ENCODE results near the gene NT5DC3.

NT5DC3 gene

DNA sequence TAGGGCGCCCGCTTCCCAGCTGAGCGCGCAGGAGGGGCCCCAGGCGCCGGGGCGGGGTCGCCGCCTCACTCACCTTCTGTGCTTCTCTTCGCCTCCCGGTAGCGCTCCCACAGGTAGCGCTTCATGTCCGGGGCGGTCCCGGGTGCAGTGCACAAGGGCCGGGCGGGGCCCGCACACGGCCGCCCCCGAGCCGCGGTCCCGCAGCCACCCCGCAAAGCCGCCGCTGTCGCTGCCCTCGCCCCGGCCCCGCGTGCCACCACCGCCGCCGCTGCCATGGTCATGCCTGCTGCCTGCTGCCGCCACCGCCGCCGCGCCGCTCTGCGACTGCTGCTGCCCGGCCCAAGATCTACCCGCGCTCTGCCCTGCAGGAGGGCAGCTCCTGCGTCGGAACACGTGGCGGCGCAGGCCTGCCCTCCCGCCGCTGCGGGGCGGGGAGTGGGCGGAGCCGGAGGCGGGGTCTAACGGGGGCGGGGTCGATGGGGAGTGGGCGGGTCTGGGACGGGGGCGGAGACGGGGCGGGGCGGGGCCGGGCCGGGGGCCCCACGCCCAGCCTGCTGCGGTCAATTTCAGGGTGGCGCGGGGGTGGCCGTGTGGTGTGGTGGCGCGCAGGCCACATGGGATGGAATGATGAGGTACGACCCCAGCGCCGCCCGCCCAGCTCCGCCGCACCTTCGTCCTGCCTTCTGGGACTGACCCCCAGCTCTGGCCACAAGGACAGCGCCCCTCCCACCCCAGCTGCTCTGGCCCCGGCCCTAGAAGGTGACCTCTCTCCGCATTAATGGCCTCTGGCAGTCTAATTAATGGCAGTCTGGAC lies at the start of gene NT5DC3:
TSS of gene NT5DC3 (minus strand) at position 359 of the 814 bp plus-strand sequence. CDS start at position 281, 78 bp downstream.
- DNase-seq, result peak; percentile 84

DNA sequence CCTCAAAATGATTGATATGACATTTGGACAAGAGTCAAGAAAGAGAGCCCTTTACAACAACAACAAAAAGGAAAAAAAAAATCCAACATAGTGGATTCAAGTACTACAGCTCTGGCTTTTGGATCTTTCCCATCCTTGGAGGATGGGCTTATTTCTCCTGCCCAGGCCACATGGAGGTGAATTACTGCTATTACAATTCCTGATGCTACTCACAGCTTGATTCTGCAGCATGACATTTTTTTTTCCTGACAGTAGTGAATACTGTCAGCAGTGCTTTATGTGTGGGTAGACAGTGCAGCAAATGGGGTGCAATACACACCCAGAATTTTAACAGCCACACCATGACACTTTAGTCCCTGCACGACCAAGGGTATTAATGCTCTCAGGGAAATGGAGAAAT lies 46.7 kb upstream of the NT5DC3 start:
- DNase-seq, result no peak

DNA sequence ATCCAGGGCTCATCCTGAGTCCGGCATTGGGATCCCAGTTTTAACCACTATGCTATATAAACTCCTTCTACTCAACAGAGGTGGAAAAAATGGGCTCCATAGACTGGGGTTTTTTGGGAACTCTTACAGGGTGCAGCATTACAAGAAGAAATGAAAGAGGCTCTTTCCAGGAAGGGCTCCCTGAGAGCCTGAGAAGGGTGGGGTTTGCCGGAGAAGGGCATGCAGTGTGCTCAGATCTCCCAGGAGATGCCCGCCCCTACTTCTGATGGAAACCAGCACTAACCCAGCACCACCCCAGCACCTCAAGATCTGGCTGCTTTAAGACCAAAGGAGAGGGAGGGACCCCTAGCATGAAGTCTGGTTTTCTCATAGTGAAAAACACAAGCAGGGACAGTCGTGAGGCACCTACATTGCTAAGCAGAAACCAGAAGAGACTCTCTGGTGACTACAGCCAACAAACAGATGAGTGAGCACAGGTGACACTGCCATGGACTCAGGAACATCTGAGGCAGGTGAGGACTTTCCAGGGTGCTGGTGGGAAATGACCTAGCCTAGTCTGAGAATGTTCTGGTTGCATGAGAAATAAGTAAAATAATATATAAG lies 45.3 kb upstream of the NT5DC3 start:
- DNase-seq, result no peak

DNA sequence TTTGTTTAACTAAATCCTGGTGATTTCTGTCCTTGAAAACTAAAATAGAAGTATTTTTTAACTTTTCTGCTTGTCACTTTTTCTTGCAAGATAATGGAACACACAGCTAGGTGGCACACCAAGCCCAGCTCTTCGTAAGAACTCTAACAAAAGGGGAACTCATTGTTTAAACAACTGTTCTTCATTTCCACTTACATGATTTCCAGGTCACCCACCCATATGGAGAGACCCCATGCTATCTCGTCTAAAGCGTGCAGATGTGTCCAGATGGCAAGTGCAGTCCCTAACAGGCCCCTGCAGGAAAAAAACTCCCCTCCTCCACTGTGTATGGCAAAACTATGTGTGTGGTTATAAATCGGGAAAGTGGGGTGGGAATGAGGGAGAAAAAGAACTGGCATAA lies 43.3 kb upstream of the NT5DC3 start:
- no peak for DNase-seq

DNA sequence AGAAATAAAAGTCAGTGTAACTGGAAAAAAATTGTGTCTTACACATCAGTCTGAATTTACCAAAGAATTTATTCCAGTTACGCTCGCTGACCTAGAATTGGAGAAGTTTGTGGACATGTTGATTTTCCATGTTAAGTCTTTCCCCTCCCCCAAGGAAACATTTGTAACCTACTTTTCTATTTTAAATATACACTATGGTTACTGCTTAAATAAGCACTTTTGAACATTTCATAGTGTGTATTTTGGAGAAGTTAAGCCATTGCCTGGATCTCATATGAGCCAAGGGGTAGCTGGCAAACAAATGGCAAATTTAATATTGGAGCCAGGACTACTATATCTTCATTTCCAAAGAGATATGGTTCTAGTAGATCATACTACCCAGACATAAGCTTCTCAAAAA lies 42.9 kb upstream of the NT5DC3 start:
- DNase-seq, result no peak

DNA sequence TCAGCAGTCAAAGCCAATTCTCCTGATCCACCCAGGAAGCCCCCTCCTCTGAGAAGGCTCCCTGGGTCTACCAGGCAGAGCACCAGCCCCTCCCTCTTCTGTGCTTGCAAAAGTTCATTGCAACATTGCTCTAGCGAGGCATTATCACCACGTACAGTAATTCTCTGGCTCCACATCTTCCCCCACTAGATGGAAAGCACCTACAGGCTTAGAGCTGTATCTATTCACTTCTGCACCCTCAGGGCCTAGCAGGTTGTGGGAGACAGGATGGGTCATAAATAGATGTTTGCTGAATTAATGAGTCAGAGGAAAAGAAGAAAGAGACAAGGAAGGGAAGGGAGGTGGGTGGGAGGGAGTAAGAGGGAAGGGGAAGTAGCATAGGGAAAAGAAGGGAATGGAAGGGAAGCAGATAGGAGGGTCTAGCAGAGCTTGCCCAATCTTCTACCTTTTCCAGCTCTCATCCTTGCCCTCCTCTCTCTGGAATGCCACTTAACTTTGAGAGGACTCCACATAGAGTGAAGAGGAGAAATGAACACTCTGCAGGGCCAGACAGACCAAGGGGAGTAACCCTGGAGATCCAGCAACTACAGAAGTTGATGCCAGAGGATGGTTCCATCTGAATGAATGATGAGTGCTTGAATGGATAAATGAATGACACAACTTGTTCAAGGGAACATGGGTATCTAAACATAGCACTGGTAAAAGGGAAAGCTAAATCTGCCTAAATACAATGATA lies 42.0 kb upstream of the NT5DC3 start:
- no peak for DNase-seq

DNA sequence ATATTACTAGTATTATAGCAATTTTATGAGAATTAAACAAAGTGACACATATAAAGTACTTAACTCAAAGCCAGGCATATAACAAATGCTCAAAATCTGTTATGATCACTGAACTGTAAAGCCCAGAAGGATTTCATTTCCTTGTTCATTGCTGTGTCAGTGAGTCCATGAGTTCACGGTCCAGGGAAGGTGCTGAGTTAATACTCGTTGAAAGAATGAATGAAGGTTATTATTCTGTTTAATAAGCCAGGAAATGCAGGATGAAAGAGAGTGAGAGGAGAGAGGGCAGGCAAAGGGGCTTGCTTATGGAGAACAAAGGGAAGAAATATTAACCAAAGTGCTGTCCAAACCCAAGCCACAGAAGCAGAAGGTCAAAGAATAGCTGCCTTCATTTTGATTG lies 40.2 kb upstream of the NT5DC3 start:
- no peak for DNase-seq

DNA sequence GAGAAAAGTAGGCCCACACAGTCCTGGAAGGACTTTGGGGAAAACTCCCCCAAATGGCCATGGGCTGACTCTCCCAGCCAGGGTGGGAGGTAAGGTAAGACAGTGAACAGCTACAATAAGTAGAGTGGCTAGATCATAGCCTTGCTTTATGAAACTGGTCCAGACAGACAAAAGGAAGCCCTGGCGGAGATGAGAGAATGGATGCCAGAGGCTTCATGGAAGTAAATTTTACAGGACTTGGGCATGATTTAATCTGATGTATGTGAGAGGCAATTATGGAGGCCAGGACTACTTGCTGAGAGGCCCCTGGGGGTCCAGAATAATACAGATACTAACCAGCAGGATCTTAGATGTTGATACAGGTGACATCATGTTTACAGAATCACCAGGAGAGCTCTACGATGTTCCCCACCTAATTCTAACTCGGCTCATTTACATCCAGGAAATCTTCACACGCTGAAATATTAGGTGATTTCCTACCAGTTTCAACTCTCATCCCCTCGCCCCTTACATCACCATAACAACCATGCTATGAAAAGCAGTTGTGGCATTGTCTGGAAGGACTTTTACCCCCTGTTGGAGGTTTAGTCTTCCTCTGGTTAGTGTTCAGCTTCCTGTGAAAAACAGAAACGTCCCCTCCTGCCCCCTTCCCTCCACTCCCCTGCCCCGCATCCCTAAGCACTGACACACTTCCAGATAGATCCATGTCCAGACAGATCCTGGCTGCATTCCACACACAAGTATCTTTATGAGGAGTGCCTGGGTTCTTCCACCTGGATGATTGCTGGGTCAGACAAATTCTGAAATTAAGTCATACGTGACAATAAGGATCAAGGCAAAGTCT lies 39.5 kb upstream of the NT5DC3 start:
- DNase-seq, result no peak

DNA sequence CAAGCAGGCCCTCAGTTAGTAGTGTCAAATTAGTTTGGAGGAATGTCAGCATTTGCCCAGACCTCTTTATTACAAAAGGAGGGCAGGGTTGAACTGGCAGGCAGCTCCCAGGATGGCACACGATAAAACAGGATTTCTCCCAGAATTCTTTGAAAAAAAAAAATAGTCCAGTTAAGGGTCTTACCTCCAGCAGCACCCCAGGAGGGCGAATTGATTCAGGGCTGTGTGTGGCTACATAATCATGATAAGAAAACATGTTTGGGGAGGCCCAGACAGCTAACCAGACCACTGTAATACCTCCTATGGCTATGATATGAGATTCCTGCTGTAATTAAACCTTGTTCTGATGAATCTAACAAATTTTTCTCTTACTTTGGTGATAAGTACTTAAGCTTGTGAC lies 38.8 kb upstream of the NT5DC3 start:
- no peak for DNase-seq

DNA sequence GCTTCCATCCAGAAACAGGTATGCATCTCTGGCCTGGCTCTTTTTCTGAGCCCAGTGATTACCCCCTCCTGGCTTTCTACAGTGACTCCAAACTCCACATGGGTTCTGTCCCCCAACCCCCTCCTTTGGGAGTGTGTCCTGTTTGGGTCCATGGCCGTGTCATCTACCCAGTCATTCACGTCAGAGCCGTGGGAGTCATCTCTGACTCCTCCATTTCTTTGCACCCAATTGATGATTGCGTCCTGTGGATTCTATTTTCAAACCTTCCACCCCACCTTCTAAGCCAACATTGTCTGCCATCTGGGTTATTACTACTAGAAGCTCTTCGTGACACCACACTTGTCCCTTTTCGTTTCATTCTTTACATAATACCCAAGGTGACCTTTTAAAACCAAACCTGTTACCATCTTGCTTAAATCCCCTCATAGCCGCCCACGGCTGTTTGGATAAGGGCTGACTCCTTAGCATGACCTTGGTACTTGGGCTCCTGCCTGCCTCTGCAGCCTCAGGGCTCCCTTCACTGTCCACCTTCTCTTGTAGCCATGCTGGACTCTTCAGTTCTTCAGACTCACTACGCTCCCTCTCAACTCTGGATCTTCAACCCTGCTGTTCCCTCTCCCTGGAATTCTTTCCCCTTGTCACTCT lies 38.1 kb upstream of the NT5DC3 start:
- DNase-seq, result no peak

DNA sequence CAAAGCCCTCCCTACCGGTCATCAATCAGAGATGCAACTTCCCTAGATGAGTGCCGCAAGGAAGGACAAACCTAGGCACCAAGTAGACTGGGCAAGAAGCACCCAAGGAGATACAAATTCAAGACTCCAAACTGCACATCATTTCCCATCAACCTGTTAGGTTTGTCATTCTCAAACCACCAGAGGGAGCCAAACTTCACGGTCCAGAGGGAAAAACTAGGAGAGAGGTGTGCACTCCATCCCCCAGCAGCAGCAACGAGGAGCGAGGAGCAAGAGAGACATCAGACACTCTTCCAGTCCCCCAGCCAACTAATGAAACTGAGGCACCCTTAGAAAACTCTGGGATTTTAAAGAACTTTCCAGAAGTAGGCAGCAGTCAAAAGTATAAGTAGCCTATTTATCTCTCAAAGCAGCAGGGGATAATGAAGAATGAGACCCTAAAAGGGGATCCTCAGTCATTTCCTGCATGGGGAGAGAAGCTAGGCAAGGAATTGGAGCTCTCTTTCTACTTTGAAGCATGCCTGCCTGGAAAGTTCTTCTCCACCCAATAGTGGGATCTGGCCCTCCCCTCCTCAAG lies 37.0 kb upstream of the NT5DC3 start:
- peak; percentile 43 for DNase-seq

DNA sequence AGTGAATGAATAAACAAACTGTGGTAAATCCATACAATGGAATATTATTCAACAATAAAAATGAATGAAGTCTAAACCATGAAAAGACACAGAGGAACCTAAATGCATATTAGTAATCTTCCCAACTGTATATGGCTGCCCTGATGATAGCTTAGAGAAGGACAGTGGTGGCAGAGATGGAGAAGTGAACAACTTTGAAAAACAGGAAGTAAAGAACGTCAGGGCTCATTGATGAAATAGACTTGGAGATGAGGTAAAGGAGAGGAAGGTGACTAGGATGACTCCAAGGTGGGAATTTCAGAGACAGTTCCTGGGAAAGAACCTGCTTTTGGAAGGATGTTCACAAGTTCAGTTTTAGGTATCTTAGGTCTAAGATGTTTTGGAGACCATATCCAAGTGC lies 36.3 kb upstream of the NT5DC3 start:
- no peak for DNase-seq

DNA sequence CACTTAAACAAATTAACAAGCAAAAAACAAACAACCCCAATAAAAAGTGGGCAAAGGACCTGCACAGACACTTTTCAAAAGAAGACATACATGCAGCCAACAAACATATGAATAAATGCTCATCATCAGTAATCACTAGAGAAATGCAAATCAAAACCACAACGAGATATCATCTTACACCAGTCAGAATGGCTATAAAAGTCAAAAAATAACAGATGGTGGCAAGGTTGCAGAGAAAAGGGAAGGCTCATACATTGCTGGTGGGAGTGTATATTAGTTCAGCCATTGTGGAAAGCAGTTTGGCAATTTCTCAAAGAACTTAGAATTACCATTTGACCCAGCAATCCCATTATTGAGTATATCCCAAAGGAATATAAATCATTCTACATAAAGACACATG lies 34.6 kb upstream of the NT5DC3 start:
- DNase-seq, result no peak

DNA sequence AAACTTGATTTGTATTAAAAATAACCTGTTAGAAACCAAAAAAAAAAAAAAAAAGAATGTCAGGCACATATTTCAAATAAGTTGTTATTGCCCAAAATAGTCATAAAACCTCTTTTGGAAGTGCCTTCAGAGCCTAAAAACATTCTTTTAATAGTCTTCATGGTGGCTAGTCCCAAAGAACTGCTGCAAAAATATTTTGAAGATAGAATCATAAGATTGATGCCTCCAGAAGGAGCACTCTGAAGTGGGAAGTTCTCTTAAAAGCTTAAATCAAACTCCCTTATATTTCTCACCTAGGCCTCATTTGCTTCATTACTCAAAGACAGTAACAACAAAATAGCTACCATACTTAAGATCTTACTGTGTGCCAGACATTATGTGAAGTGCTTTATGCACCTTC lies 27.2 kb upstream of the NT5DC3 start:
- no peak for DNase-seq

DNA sequence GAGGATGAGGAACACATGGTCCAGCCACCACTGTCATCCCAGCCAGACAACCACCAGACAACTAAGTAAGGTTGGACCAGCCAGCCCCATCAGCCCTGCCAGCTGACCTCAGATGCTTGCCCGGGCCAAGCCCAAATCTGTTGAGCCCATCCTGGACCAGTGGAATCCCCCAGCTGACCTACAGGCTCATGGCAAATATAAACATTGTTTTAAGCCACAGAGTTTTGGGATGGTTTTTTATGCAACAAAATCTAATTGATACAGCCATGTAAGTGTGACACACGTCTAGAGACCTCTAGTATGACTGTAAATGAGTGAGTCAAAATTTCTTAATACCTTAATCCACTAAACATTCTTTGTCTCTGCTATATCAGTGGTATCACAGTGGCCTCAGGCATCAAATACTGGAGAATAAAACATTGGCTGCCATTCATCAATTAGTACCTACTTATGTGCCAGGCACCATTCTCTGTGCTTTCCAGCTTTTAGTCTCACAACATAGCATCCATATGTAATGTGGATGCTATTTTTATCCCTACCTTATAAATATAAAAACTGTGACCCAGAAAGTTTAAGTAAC lies 24.2 kb upstream of the NT5DC3 start:
- no peak for DNase-seq

DNA sequence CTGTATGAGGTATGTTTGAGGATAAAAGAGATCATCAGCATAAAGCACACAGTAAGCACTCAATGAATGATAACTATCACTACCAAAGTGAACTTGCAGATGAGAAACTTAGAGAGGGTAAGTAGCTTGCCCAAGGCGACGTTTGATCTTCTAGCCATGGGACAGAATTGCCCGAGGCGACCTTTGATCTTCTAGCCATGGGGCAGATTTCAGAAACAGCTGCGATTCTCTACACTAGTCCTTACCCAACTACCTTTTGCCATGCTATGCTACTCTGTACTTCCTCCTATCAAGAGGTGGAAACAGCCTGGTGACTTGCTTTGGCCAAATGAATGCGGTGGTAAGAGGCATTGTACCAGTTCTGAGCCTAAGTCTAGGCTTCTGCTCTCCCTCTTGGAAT lies 23.7 kb upstream of the NT5DC3 start:
- DNase-seq, result no peak

DNA sequence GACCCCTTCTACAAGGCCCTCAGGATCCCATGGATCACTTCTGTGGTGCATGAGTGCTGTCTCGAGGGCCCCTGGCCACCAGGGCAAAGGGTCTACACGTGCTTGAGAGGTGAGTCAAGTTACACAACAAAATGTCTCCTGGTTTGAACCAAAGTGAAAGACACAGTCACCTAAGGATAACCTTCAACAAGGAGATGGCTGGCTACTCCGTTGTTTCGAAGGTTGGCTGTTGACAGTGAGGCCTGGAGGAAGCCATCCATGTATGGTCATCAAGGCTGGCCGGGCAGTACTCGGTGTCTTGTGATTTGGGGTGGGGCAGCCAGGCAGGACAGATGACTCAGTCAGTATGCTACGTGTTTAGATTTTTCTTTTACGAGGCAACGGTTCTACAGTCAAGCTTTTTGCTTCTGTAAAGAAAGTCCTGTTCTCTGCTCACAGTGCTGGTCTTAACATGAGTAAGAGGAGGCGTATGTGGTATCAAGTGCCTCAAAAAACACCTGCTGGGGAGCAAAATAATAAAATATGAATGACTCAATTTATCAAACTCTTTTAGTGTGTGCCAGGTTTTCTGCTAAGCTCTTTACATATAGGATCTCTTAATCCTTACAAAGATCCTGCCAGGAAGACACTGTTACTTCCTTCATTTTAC lies 18.0 kb upstream of the NT5DC3 start:
- DNase-seq, result no peak

DNA sequence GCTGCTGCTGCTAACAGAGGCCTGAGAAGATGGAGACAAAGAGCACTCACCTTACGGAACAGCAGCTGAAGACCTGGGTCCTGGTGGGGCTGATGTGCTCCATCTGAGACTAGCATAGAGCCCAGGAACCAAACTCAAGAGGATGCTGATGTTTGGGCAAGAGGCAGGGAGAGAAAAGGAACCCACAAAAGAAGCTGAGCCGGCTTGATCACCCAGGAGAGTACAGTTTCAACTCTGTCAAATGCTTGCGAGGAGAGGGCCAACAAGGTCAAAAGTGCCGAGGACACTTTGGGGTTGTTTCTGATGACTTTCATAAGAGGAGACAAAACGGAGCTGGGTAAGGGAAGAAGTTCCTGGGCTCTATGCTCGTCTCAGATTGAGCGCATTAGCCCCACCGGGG lies 17.3 kb upstream of the NT5DC3 start:
- no peak for DNase-seq

DNA sequence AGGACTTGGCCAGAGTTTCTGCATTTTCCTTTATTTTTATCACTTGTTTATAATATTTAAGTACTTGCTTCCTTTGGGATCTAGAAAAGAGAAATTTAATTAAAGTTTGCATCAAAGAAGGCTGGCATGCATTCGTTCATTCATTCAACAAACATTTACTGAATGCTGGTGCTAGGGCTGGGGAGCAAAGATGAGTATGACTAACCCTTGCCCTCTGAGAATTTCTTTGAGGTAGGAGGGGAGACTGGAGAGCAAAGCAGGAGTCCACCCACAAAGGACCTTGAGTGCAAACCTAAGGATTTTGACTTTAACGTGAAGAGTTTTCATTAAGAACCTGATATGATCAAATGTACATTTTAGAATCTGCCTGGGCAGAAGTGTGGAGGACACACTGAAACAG lies 16.1 kb upstream of the NT5DC3 start:
- no peak for DNase-seq

DNA sequence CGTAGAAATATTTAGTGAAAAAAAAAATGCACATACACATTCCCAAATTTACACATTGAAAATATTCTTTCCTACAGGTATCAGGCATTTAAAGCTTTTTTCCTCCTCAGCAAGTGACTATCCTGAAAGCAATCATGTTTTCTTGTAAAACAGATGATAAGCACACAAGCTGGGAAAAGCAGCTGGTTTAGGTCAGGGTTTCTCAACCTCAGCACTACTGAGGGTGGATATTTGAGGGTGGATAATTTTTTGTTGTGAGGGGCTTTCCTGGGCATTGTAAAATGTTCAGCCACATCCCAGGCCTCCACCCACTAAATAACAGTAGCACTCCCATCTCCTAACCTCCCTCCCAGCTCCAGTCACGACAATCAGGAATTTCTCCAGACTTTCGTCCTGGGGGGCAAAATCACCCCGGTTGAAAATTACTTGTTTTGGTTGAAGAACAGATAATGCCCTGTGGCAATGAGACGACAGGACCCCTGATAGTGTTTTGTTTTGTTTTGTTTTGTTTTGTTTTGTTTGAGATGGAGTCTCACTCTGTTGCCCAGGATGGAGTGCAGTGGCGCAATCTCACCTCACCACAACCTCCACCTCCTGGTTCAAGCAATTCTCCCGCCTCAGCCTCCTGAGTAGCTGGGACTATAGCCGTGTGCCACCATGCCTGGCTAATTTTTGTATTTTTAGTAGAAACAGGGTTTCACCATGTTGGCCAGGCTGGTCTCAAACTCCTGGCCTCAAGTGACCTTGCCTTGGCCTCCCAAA lies 15.0 kb upstream of the NT5DC3 start:
- no peak for DNase-seq
